ENCODE measurements around the gene PLCL1.

DNA sequence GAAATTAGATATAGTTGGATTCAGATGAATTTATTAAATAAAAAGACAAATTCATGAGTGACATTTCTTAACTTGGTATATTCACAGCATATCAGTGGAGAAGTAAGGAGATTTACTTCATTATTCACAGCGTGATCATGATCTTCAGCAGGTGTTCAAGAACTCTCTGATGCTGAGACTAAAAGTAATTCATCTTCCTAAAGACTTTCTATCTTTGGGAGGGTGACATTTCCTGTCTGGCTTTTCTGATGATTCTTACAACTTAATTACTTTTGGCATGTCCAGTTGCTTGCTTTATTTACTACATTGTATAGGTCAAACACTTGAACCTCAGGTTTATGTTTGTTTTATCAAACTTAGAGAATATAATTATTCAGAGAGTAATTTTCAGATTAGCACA lies 224.6 kb downstream of the PLCL1 start:
- TF ChIP-seq, protein P1, sequence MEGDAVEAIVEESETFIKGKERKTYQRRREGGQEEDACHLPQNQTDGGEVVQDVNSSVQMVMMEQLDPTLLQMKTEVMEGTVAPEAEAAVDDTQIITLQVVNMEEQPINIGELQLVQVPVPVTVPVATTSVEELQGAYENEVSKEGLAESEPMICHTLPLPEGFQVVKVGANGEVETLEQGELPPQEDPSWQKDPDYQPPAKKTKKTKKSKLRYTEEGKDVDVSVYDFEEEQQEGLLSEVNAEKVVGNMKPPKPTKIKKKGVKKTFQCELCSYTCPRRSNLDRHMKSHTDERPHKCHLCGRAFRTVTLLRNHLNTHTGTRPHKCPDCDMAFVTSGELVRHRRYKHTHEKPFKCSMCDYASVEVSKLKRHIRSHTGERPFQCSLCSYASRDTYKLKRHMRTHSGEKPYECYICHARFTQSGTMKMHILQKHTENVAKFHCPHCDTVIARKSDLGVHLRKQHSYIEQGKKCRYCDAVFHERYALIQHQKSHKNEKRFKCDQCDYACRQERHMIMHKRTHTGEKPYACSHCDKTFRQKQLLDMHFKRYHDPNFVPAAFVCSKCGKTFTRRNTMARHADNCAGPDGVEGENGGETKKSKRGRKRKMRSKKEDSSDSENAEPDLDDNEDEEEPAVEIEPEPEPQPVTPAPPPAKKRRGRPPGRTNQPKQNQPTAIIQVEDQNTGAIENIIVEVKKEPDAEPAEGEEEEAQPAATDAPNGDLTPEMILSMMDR (conservative IDR thresholded peaks at IDR 0.05 in 1 of 2, IDR thresholded peaks at IDR 0.05 in 1 of 2; ENCODE audit: extremely low read depth in 1 of 2, insufficient read depth in 1 of 2, low read depth in 1 of 2, low read length in 2 of 2), result no peak
- TF ChIP-seq EZH2 (IDR thresholded peaks at IDR 0.05; ENCODE audit: borderline replicate concordance, low read length), result no peak
